ENCODE data around the gene MTIF3.

- no peak for TF ChIP-seq CTCF (IDR thresholded peaks at IDR 0.05)
- TF ChIP-seq POLR2A (IDR thresholded peaks at IDR 0.05), result no peak
These were observed 45.2 kb upstream of the MTIF3 start for GRCh38 chr13:27495551-27495950.

Measured in adrenal gland (tissue), 5 donors.